ENCODE results near the gene GCG.

DNA sequence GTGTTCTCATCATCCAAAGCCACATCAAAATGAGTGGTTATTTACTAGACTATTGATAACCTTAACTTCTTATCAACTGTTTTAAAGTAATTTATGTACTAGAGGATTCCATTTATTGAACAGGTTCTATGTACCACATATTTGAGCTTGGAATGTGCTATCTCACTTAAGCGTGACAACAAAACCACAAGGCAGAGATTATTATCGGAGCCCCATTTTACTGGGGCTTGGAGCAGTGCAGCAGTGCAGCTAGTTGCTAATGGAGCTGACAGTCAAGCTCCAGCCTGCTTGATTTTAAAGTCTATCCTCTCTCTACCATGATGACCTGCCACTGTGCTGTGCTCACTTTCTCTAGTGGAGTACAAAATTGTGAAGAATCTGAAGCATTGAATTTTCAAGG, 24.6 kb downstream of the GCG start:
- TF ChIP-seq POLR2A (IDR thresholded peaks at IDR 0.05) (no peak), CTCF (IDR thresholded peaks at IDR 0.05) (no peak)
